ENCODE data around the gene STX12. TPM values are rescaled to one million over a fixed set of nuclear protein-coding genes. Genes with fewer than 3 reads are reported as not detected.

The STX12 gene
- total RNA-seq, 1 experiment from 2014 or later, result 9.9 TPM

DNA sequence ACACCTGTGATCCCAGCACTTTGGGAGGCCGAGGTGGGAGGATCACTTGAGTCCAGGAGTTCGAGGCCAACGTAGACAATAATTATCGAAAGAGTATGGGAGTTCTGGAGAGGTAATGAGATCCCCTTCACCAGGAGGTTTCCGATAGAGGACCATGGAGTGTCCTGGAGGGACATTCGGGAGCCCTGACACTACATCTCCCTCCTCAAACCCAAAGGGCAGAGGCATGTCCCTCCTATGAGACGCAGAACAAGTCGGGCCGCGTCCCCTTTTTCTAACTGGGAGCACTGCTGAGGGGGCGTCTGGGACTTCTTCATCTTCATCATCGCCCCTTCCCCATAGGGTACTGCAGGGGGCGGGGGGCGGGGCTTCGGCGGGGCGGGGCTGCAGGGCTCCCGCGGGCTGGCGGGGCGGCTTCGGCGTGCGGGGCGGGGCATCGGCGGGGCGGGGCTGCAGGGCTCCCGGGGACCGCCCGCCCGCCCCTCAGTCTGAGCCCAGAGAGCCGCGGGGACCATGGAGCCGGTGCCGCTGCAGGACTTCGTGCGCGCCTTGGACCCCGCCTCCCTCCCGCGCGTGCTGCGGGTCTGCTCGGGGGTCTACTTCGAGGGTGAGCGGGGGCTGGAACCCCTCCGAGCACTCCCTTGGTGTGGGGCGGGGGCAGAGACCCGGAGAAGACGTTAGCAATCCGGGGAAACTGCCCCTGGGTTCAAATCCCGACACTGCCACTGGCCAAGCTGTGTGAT lies 99.2 kb downstream of the STX12 start, which contains the start of gene THEMIS2:
Gene THEMIS2 (plus strand): TSS at position 486 of the 743 bp plus-strand sequence. CDS start 28 bp downstream, at position 514.
- Histone ChIP-seq H3K56ac (ENCODE audit: insufficient read length, low read depth, low read length) (no peak within 1 kb of the TSS), H2BK20ac (ENCODE audit: low read depth, low read length, poor library complexity, severe bottlenecking) (no peak within 1 kb of the TSS), H4K8ac (replicated peaks; ENCODE audit: insufficient read length, low read depth, low read length) (no peak within 1 kb of the TSS), H3K4me1 (ENCODE audit: insufficient read depth, low read length) (no peaks in the 10 kb centered on the region; the same call in 1 of the 2 replicates), H3T11ph (ENCODE audit: low read length) (no peak within 1 kb of the TSS), H3K9me3 (ENCODE audit: control insufficient read depth, low read depth, low read length) (no peaks in the 10 kb centered on the region), H2BK12ac (ENCODE audit: insufficient read length, low read depth, low read length) (no peak within 1 kb of the TSS), H3K79me2 (ENCODE audit: insufficient read depth, low read length) (no peaks in the 10 kb centered on the region), H3K9ac (ENCODE audit: extremely low read depth, insufficient read length, low read length) (peak within 1 kb of the TSS; percentile 35), H3K14ac (ENCODE audit: insufficient read depth, low read length) (no peak within 1 kb of the TSS), H4K5ac (ENCODE audit: insufficient read length, low read depth, low read length) (no peak within 1 kb of the TSS), H4K91ac (ENCODE audit: insufficient read length, low read depth, low read length) (no peak within 1 kb of the TSS), H2AFZ (ENCODE audit: low read length) (no peak within 1 kb of the TSS), H3K4me2 (ENCODE audit: insufficient read depth, insufficient read length, low read length) (peak within 1 kb of the TSS; percentile 57), H2AK5ac (ENCODE audit: insufficient read length, low read length) (no peak within 1 kb of the TSS), H3K27me3 (ENCODE audit: insufficient read depth, low read length) (no peaks in the 10 kb centered on the region), H3K23me2 (ENCODE audit: insufficient read length, low read depth, low read length, poor library complexity, severe bottlenecking) (peaks cover 6% of the 10 kb centered on the region), H3K4ac (ENCODE audit: low read depth, low read length) (no peak within 1 kb of the TSS), H2BK120ac (ENCODE audit: low read depth, low read length, poor library complexity, severe bottlenecking) (no peak within 1 kb of the TSS), H2BK15ac (ENCODE audit: low read depth, low read length) (no peak within 1 kb of the TSS), H3K27ac (ENCODE audit: insufficient read length, low read depth, low read length) (no peak within 1 kb of the TSS), H3K79me1 (ENCODE audit: insufficient read depth, low read depth, low read length, poor library complexity, severe bottlenecking) (no peaks in the 10 kb centered on the region), H3K23ac (ENCODE audit: insufficient read length, low read depth, low read length) (no peak within 1 kb of the TSS), H4K20me1 (ENCODE audit: control insufficient read depth, insufficient read depth, insufficient read length) (peaks cover 2% of the 10 kb centered on the region), H3K18ac (ENCODE audit: insufficient read length, low read depth, low read length) (no peak within 1 kb of the TSS), H2BK5ac (ENCODE audit: insufficient read length, low read length) (no peak within 1 kb of the TSS)
- DNase-seq, result peak; percentile 86
- TF ChIP-seq, protein P1, sequence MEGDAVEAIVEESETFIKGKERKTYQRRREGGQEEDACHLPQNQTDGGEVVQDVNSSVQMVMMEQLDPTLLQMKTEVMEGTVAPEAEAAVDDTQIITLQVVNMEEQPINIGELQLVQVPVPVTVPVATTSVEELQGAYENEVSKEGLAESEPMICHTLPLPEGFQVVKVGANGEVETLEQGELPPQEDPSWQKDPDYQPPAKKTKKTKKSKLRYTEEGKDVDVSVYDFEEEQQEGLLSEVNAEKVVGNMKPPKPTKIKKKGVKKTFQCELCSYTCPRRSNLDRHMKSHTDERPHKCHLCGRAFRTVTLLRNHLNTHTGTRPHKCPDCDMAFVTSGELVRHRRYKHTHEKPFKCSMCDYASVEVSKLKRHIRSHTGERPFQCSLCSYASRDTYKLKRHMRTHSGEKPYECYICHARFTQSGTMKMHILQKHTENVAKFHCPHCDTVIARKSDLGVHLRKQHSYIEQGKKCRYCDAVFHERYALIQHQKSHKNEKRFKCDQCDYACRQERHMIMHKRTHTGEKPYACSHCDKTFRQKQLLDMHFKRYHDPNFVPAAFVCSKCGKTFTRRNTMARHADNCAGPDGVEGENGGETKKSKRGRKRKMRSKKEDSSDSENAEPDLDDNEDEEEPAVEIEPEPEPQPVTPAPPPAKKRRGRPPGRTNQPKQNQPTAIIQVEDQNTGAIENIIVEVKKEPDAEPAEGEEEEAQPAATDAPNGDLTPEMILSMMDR (conservative IDR thresholded peaks at IDR 0.05), result no peak
- WGBS (ENCODE audit: extremely low coverage, insufficient read length, low lambda C conversion rate), result no CpG with 5 or more reads among the region's 53 CpGs
- peaks cover 6 to 11% of the 10 kb centered on the region in 2 experiments for H3K4me1 Mint-ChIP-seq
- peaks cover 0 to 9% (median 6%) of the 10 kb centered on the region in 3 experiments; a peak in 3 of 7 replicates for H3K36me3 Mint-ChIP-seq (ENCODE audit: insufficient read depth in 1 of 3, low read depth in 3 of 3)
- H3K27me3 Mint-ChIP-seq (ENCODE audit: low read depth), result no peaks in the 10 kb centered on the region
- H3K9me3 Mint-ChIP-seq, result no peaks in the 10 kb centered on the region; a peak in 1 of 5 replicates
- peak within 1 kb of the TSS; percentile 76 to 86 for H3K4me3 Mint-ChIP-seq
- H3K27ac Mint-ChIP-seq, result peak within 1 kb of the TSS in 1 of 3 experiments; percentile 66; a peak in 2 of 7 replicates
